ENCODE results near the gene HSPA9. TPM values are rescaled to one million over a fixed set of nuclear protein-coding genes. Genes with fewer than 3 reads are reported as not detected.

Gene HSPA9
- total and polyA plus RNA-seq, 4 donors: 77.8 to 194 (median 147) TPM

- no peaks in the 10 kb centered on the region for H3K9me3 ChIP-seq (ENCODE audit: control insufficient read depth in 4 of 4, insufficient read depth in 3 of 4, low read length in 3 of 4)
- no peak for DNase-seq
- no peak overlapping the region for H3K9ac ChIP-seq (ENCODE audit: insufficient read depth in 1 of 2, low read length in 2 of 2)
- no peaks in the 10 kb centered on the region for H3K27me3 ChIP-seq (ENCODE audit: control insufficient read depth in 3 of 3, insufficient read depth in 3 of 3, low read length in 2 of 3)
- no peak for TF ChIP-seq CTCF (IDR thresholded peaks at IDR 0.05; ENCODE audit: control extremely low read depth, extremely low read depth)
- no peak overlapping the region for H3K27ac ChIP-seq (ENCODE audit: low read depth in 1 of 2, low read length in 1 of 2)
- peaks cover 34 to 68% (median 46%) of the 10 kb centered on the region in 4 donors for H3K36me3 ChIP-seq (ENCODE audit: control insufficient read depth in 4 of 4, insufficient read depth in 4 of 4, low read length in 4 of 4)
- no peaks in the 10 kb centered on the region for H3K4me1 ChIP-seq (ENCODE audit: control insufficient read depth in 5 of 5, insufficient read depth in 5 of 5, low read length in 5 of 5)
- 84 to 92% methylated on average over 7 of the region's 7 CpGs for WGBS, 2 donors
- no peak for ATAC-seq (ENCODE audit: insufficient read depth, low FRiP score)
- no peak overlapping the region for H3K4me3 ChIP-seq
Observed at GRCh38 chr5:138565100-138565821, 9.9 kb downstream of the HSPA9 start.

- Histone ChIP-seq H3K27ac (ENCODE audit: low read depth in 1 of 2, low read length in 1 of 2) (no peak overlapping the region), H3K27me3 (ENCODE audit: control insufficient read depth in 3 of 3, insufficient read depth in 3 of 3, low read length in 2 of 3) (no peaks in the 10 kb centered on the region), H3K9ac (ENCODE audit: insufficient read depth in 1 of 2, low read length in 2 of 2) (no peak overlapping the region), H3K4me3 (no peak overlapping the region), H3K4me1 (ENCODE audit: control insufficient read depth in 5 of 5, insufficient read depth in 5 of 5, low read length in 5 of 5) (no peaks in the 10 kb centered on the region), H3K9me3 (ENCODE audit: control insufficient read depth in 4 of 4, insufficient read depth in 3 of 4, low read length in 3 of 4) (no peaks in the 10 kb centered on the region), H3K36me3 (ENCODE audit: control insufficient read depth in 4 of 4, insufficient read depth in 4 of 4, low read length in 4 of 4) (peaks cover 38 to 66% (median 48%) of the 10 kb centered on the region in 4 donors)
- ATAC-seq (ENCODE audit: insufficient read depth, low FRiP score) (no peak), DNase-seq (no peak)
- WGBS, 2 donors: 82 to 95% methylated on average over 9 of the region's 9 CpGs
- TF ChIP-seq CTCF (IDR thresholded peaks at IDR 0.05; ENCODE audit: control extremely low read depth, extremely low read depth): no peak
Observed at GRCh38 chr5:138564242-138564641, 11.0 kb downstream of the HSPA9 start.

GRCh38 chr5:138563340-138564118, 11.7 kb downstream of the HSPA9 start:
- 89 to 91% methylated on average over 3 of the region's 3 CpGs for WGBS, 2 donors
- no peak for TF ChIP-seq CTCF (IDR thresholded peaks at IDR 0.05; ENCODE audit: control extremely low read depth, extremely low read depth)
- Histone ChIP-seq H3K27ac (ENCODE audit: low read depth in 1 of 2, low read length in 1 of 2) (no peak overlapping the region), H3K36me3 (ENCODE audit: control insufficient read depth in 4 of 4, insufficient read depth in 4 of 4, low read length in 4 of 4) (peaks cover 38 to 66% (median 52%) of the 10 kb centered on the region in 4 donors), H3K9me3 (ENCODE audit: control insufficient read depth in 4 of 4, insufficient read depth in 3 of 4, low read length in 3 of 4) (no peaks in the 10 kb centered on the region), H3K4me3 (no peak overlapping the region), H3K4me1 (ENCODE audit: control insufficient read depth in 5 of 5, insufficient read depth in 5 of 5, low read length in 5 of 5) (no peaks in the 10 kb centered on the region), H3K9ac (ENCODE audit: insufficient read depth in 1 of 2, low read length in 2 of 2) (no peak overlapping the region), H3K27me3 (ENCODE audit: control insufficient read depth in 3 of 3, insufficient read depth in 3 of 3, low read length in 2 of 3) (no peaks in the 10 kb centered on the region)
- DNase-seq (no peak), ATAC-seq (ENCODE audit: insufficient read depth, low FRiP score) (no peak)

Measured in lung (tissue), 12 donors.